HG03064 (cell line): Measurements from ENCODE around the gene LILRB3.
"Not testable (repeated sequence)": the region's sequence is repeated elsewhere in the genome, so short reads cannot be mapped to it uniquely, and the experiment has no call there.

ENCODE experiments used
- ATAC-seq: cut with Tn5 transposase; IDR thresholded peaks from one replicate; pipeline ENCODE4 v1.9.1; 2021; ENCODE audit warnings: low read depth; ENCODE audit not compliant: unreplicated experiment

LILRB3 gene

GRCh38 chr19:54214734-54215133 lies 8.1 kb downstream of the LILRB3 start:
- not testable (repeated sequence) for ATAC-seq

- ATAC-seq = not testable (repeated sequence)
Observed at GRCh38 chr19:54214217-54214616, 8.6 kb downstream of the LILRB3 start.

GRCh38 chr19:54211235-54211634 lies 11.6 kb downstream of the LILRB3 start:
- ATAC-seq = no peak

- no peak for ATAC-seq
Observed at GRCh38 chr19:54209811-54210494, 12.9 kb downstream of the LILRB3 start.

GRCh38 chr19:54209058-54209810 lies 13.6 kb downstream of the LILRB3 start:
- ATAC-seq = no peak

- no peak for ATAC-seq
Observed at GRCh38 chr19:54208784-54209057, 14.1 kb downstream of the LILRB3 start.

- no peak for ATAC-seq
Observed at GRCh38 chr19:54207983-54208783, 14.6 kb downstream of the LILRB3 start.

- no peak for ATAC-seq
Observed at GRCh38 chr19:54207676-54207982, 15.2 kb downstream of the LILRB3 start.

GRCh38 chr19:54207193-54207592 lies 15.6 kb downstream of the LILRB3 start:
- ATAC-seq = not testable (repeated sequence)

GRCh38 chr19:54206831-54207177 lies 16.0 kb downstream of the LILRB3 start:
- ATAC-seq = no peak

- no peak for ATAC-seq
Observed at GRCh38 chr19:54206030-54206830, 16.6 kb downstream of the LILRB3 start.

GRCh38 chr19:54204767-54205468 lies 17.9 kb downstream of the LILRB3 start:
- ATAC-seq = no peak

- no peak for ATAC-seq
Observed at GRCh38 chr19:54203151-54203611, 19.6 kb downstream of the LILRB3 start.

- ATAC-seq = no peak
Observed at GRCh38 chr19:54201980-54202379, 20.8 kb downstream of the LILRB3 start.

- no peak for ATAC-seq
Observed at GRCh38 chr19:54201172-54201701, 21.6 kb downstream of the LILRB3 start.

- no peak for ATAC-seq
Observed at GRCh38 chr19:54199401-54199800, 23.4 kb downstream of the LILRB3 start.

GRCh38 chr19:54197121-54197520 lies 25.7 kb downstream of the LILRB3 start:
- no peak for ATAC-seq

- ATAC-seq = no peak
Observed at GRCh38 chr19:54196536-54196935, 26.3 kb downstream of the LILRB3 start.

GRCh38 chr19:54194463-54194862 lies 28.3 kb downstream of the LILRB3 start:
- ATAC-seq = not testable (repeated sequence)

GRCh38 chr19:54193011-54193410 lies 29.8 kb downstream of the LILRB3 start:
- no peak for ATAC-seq
